GM19452 (cell line): Measurements from ENCODE around the gene TTC34.
"Not testable (repeated sequence)": the region's sequence is repeated elsewhere in the genome, so short reads cannot be mapped to it uniquely, and the experiment has no call there.

Experiments used
- ATAC-seq: cut with Tn5 transposase; IDR thresholded peaks from one replicate; pipeline ENCODE4 v1.9.1; 2021; ENCODE audit not compliant: unreplicated experiment

Gene TTC34

GRCh38 chr1:2630498-2631135, 170.9 kb downstream of the TTC34 start:
- ATAC-seq = no peak

- ATAC-seq = no peak
Observed at GRCh38 chr1:2629627-2630497, 171.6 kb downstream of the TTC34 start.

- no peak for ATAC-seq
Observed at GRCh38 chr1:2628933-2629626, 172.4 kb downstream of the TTC34 start.

- ATAC-seq = no peak
Observed at GRCh38 chr1:2628191-2628932, 173.1 kb downstream of the TTC34 start.

GRCh38 chr1:2627746-2628145, 173.7 kb downstream of the TTC34 start:
- no peak for ATAC-seq

GRCh38 chr1:2625748-2626147, 175.7 kb downstream of the TTC34 start:
- ATAC-seq = not testable (repeated sequence)

- ATAC-seq = no peak
Observed at GRCh38 chr1:2625311-2625710, 176.2 kb downstream of the TTC34 start.

- ATAC-seq = no peak
Observed at GRCh38 chr1:2624735-2625300, 176.7 kb downstream of the TTC34 start.

GRCh38 chr1:2623571-2624337, 177.7 kb downstream of the TTC34 start:
- no peak for ATAC-seq

GRCh38 chr1:2617971-2618470, 183.5 kb downstream of the TTC34 start:
- ATAC-seq = no peak

GRCh38 chr1:2614145-2614544, 187.3 kb downstream of the TTC34 start:
- ATAC-seq = no peak

- ATAC-seq = no peak
Observed at GRCh38 chr1:2612591-2613365, 188.7 kb downstream of the TTC34 start.

- no peak for ATAC-seq
Observed at GRCh38 chr1:2611621-2612437, 189.7 kb downstream of the TTC34 start.

GRCh38 chr1:2611031-2611501, 190.4 kb downstream of the TTC34 start:
- ATAC-seq = no peak

- ATAC-seq = no peak
Observed at GRCh38 chr1:2610036-2610959, 191.2 kb downstream of the TTC34 start.

- ATAC-seq = no peak
Observed at GRCh38 chr1:2609319-2610035, 192.0 kb downstream of the TTC34 start.
